H9 (cell line): ENCODE data around the gene SQOR. TPM values are rescaled to one million over a fixed set of nuclear protein-coding genes. Genes with fewer than 3 reads are reported as not detected.
A peak's percentile ranks its signal among the peaks of the same experiment; 100 is the strongest.

Experiments used
- DNase-seq: peaks from one replicate; pipeline ENCODE4 v3.0.0-alpha.2; 2017
- H2AFZ ChIP-seq: one replicate; pipeline ENCODE4 v1.6.1; 2013; ENCODE audit warnings: mild to moderate bottlenecking, low read length, control low read depth, moderate library complexity
- H2AK5ac ChIP-seq: 2 replicates; pipeline ENCODE4 v1.6.1; 2013; ENCODE audit warnings: low read length, control low read depth, mixed read lengths; ENCODE audit not compliant: insufficient read length
- H2BK120ac ChIP-seq: one replicate; pipeline ENCODE4 v1.6.1; 2013; ENCODE audit warnings: low read depth, mild to moderate bottlenecking, low read length, control low read depth, inconsistent platforms; ENCODE audit not compliant: poor library complexity, severe bottlenecking
- H2BK12ac ChIP-seq: 2 replicates; pipeline ENCODE4 v1.6.1; 2013; ENCODE audit warnings: low read length, control low read depth, mixed read lengths, low read depth; ENCODE audit not compliant: insufficient read length
- H2BK15ac ChIP-seq: 2 replicates; pipeline ENCODE4 v1.6.1; 2013; ENCODE audit warnings: low read depth, low read length, control low read depth
- H2BK20ac ChIP-seq: one replicate; pipeline ENCODE4 v1.6.1; 2013; ENCODE audit warnings: low read depth, mild to moderate bottlenecking, low read length, control low read depth, inconsistent platforms; ENCODE audit not compliant: poor library complexity, severe bottlenecking
- H2BK5ac ChIP-seq: 2 replicates; pipeline ENCODE4 v1.6.1; 2013; ENCODE audit warnings: low read length, control low read depth, mixed read lengths; ENCODE audit not compliant: insufficient read length
- H3K14ac ChIP-seq: 2 replicates; pipeline ENCODE4 v1.6.1; 2013; ENCODE audit warnings: low read length, control low read depth; ENCODE audit not compliant: insufficient read depth
- H3K18ac ChIP-seq: 2 replicates; pipeline ENCODE4 v1.6.1; 2013; ENCODE audit warnings: low read depth, mild to moderate bottlenecking, mixed read lengths, low read length, control low read depth; ENCODE audit not compliant: insufficient read length
- H3K23ac ChIP-seq: 2 replicates; pipeline ENCODE4 v1.6.1; 2013; ENCODE audit warnings: low read length, control low read depth, mixed read lengths, low read depth; ENCODE audit not compliant: insufficient read length
- H3K23me2 ChIP-seq: 2 replicates; pipeline ENCODE4 v1.6.1; 2013; ENCODE audit warnings: low read depth, mild to moderate bottlenecking, mixed read lengths, low read length, control low read depth; ENCODE audit not compliant: insufficient read length, poor library complexity, severe bottlenecking
- H3K27ac ChIP-seq: 2 replicates; pipeline ENCODE4 v1.5.1; 2013; ENCODE audit warnings: low read length, control low read depth, mixed read lengths, low read depth; ENCODE audit not compliant: insufficient read length
- H3K27me3 ChIP-seq: 2 replicates; pipeline ENCODE4 v1.6.1; 2013; ENCODE audit warnings: low read length, control low read depth, inconsistent platforms; ENCODE audit not compliant: insufficient read depth
- H3K4ac ChIP-seq: 2 replicates; pipeline ENCODE4 v1.6.1; 2013; ENCODE audit warnings: low read depth, mild to moderate bottlenecking, control low read depth, inconsistent platforms, low read length, moderate library complexity
- H3K4me1 ChIP-seq: 2 replicates; pipeline ENCODE4 v1.6.1; 2013; ENCODE audit warnings: low read length, control low read depth, inconsistent platforms; ENCODE audit not compliant: insufficient read depth
- H3K4me2 ChIP-seq: 2 replicates; pipeline ENCODE4 v1.6.1; 2013; ENCODE audit warnings: low read length, control low read depth, mixed read lengths; ENCODE audit not compliant: insufficient read length, insufficient read depth
- H3K56ac ChIP-seq: 2 replicates; pipeline ENCODE4 v1.6.1; 2013; ENCODE audit warnings: low read depth, mild to moderate bottlenecking, mixed read lengths, low read length, control low read depth; ENCODE audit not compliant: insufficient read length
- H3K79me1 ChIP-seq: 2 replicates; pipeline ENCODE4 v1.6.1; 2013; ENCODE audit warnings: low read depth, mild to moderate bottlenecking, moderate library complexity, low read length, control low read depth, inconsistent platforms; ENCODE audit not compliant: insufficient read depth, poor library complexity, severe bottlenecking
- H3K79me2 ChIP-seq: 2 replicates; pipeline ENCODE4 v1.6.1; 2013; ENCODE audit warnings: low read length, control low read depth, inconsistent platforms; ENCODE audit not compliant: insufficient read depth
- H3K9ac ChIP-seq: 2 replicates; pipeline ENCODE4 v1.6.1; 2013; ENCODE audit warnings: low read length, control low read depth, mixed read lengths; ENCODE audit not compliant: insufficient read length; ENCODE audit errors: extremely low read depth
- H3K9me3 ChIP-seq: one replicate; pipeline ENCODE4 v1.6.1; 2013; ENCODE audit warnings: low read depth, low read length, inconsistent platforms; ENCODE audit not compliant: control insufficient read depth
- H3T11ph ChIP-seq: one replicate; pipeline ENCODE4 v1.6.1; 2013; ENCODE audit warnings: mild to moderate bottlenecking, low read length, control low read depth, inconsistent platforms
- H4K20me1 ChIP-seq: one replicate; pipeline ENCODE4 v1.6.1; 2013; ENCODE audit not compliant: control insufficient read depth, insufficient read length, insufficient read depth
- H4K5ac ChIP-seq: 2 replicates; pipeline ENCODE4 v1.6.1; 2013; ENCODE audit warnings: low read depth, mild to moderate bottlenecking, mixed read lengths, low read length, control low read depth; ENCODE audit not compliant: insufficient read length
- H4K8ac ChIP-seq: replicated peaks from 2 replicates; pipeline ENCODE4 v1.6.1; 2013; ENCODE audit warnings: low read length, control low read depth, mixed read lengths, low read depth; ENCODE audit not compliant: insufficient read length
- H4K91ac ChIP-seq: 2 replicates; pipeline ENCODE4 v1.6.1; 2013; ENCODE audit warnings: low read depth, mild to moderate bottlenecking, moderate library complexity, mixed read lengths, low read length, control low read depth; ENCODE audit not compliant: insufficient read length
- H3K27ac Mint-ChIP-seq, 3 experiments: 2 replicates in 2 of 3; 3 replicates in 1 of 3; pipeline ENCODE4 v1.8.0; 2020 to 2021; ENCODE audit warnings: mixed read lengths in 3 of 3, mild to moderate bottlenecking in 1 of 3, moderate library complexity in 1 of 3
- H3K27me3 Mint-ChIP-seq: 2 replicates; pipeline ENCODE4 v1.8.0; 2021; ENCODE audit warnings: low read depth, mild to moderate bottlenecking, moderate library complexity, mixed read lengths
- H3K36me3 Mint-ChIP-seq, 3 experiments: 2 replicates in 2 of 3; 3 replicates in 1 of 3; pipeline ENCODE4 v1.8.0; 2020 to 2021; ENCODE audit warnings: low read depth in 3 of 3, mixed read lengths in 3 of 3; ENCODE audit not compliant: insufficient read depth in 1 of 3
- H3K4me1 Mint-ChIP-seq, 2 experiments: 2 replicates each; pipeline ENCODE4 v1.8.0; 2020; ENCODE audit warnings: mixed read lengths in 2 of 2
- H3K4me3 Mint-ChIP-seq, 2 experiments: 2 replicates in 1 of 2; 3 replicates in 1 of 2; pipeline ENCODE4 v1.8.0; 2020 to 2021; ENCODE audit warnings: mild to moderate bottlenecking in 2 of 2, mixed read lengths in 2 of 2, moderate library complexity in 1 of 2
- H3K9me3 Mint-ChIP-seq, 2 experiments: 2 replicates in 1 of 2; 3 replicates in 1 of 2; pipeline ENCODE4 v1.8.0; 2020; ENCODE audit warnings: mild to moderate bottlenecking in 2 of 2, mixed read lengths in 2 of 2, moderate library complexity in 1 of 2
- CTCF ChIP-seq: fragments of 200-600 bp; sonication (generic); conservative IDR thresholded peaks from 3 replicates; pipeline ENCODE4 v1.8.0; 2021; ENCODE audit warnings: antibody characterized with exemption, mild to moderate bottlenecking
- WGBS: extraction: QIAGEN DNeasy Blood & Tissue Kit; methylation state at CpG from one replicate; pipeline ENCODE4 v1.1.7; 2013; ENCODE audit warnings: missing lambda C conversion rate, low lambda C conversion rate, mixed read lengths; ENCODE audit not compliant: insufficient read length; ENCODE audit errors: extremely low coverage; 5-methylcytosine and 5-hydroxymethylcytosine counted together
- total RNA-seq: library from RNA; stranded (reverse); gene quantifications from 2 replicates; pipeline ENCODE4 v1.2.1, GENCODE V29; 2021

Gene SQOR
- total RNA-seq, 1 experiment from 2014 or later, result 0.17 TPM

- H3K9me3 Mint-ChIP-seq, result no peaks in the 10 kb centered on the region
- no peaks in the 10 kb centered on the region for H4K20me1 ChIP-seq
- H3K56ac ChIP-seq, result no peak overlapping the region
- H2BK12ac ChIP-seq, result no peak overlapping the region
- H4K91ac ChIP-seq, result no peak overlapping the region
- no peak overlapping the region for H2BK120ac ChIP-seq
- no peaks in the 10 kb centered on the region for H3K79me2 ChIP-seq
- H3K4me2 ChIP-seq, result no peak overlapping the region
- no peak overlapping the region for H3K18ac ChIP-seq
- no peak overlapping the region for H3K4ac ChIP-seq
- H2BK5ac ChIP-seq, result no peak overlapping the region
- no peak overlapping the region for H3K23ac ChIP-seq
- H3K4me1 Mint-ChIP-seq, result no peaks in the 10 kb centered on the region
- H3K27ac Mint-ChIP-seq, result no peak overlapping the region
- H3K4me3 Mint-ChIP-seq, result no peak overlapping the region
- H3K79me1 ChIP-seq, result no peaks in the 10 kb centered on the region
- no peak overlapping the region for H4K5ac ChIP-seq
- no peaks in the 10 kb centered on the region for H3K27me3 ChIP-seq
- H2BK20ac ChIP-seq, result no peak overlapping the region
- peak; percentile 65 for TF ChIP-seq CTCF
- no peak overlapping the region for H3K27ac ChIP-seq
- H4K8ac ChIP-seq, result no peak overlapping the region
- no peaks in the 10 kb centered on the region for H3K9me3 ChIP-seq
- H3K36me3 Mint-ChIP-seq, result peaks cover 0 to 13% (median 10%) of the 10 kb centered on the region in 3 experiments; a peak in 5 of 7 replicates
- H3T11ph ChIP-seq, result no peak overlapping the region
- no peak overlapping the region for H2BK15ac ChIP-seq
- H3K14ac ChIP-seq, result no peak overlapping the region
- no CpG with 5 or more reads among the region's 4 CpGs for WGBS
- no peak for DNase-seq
- H3K9ac ChIP-seq, result no peak overlapping the region
- peaks cover 2% of the 10 kb centered on the region; the same call in 1 of the 2 replicates for H3K27me3 Mint-ChIP-seq
- no peak overlapping the region for H2AFZ ChIP-seq
- H2AK5ac ChIP-seq, result no peak overlapping the region
- no peaks in the 10 kb centered on the region for H3K4me1 ChIP-seq
- no peaks in the 10 kb centered on the region for H3K23me2 ChIP-seq
These were observed 23.5 kb upstream of the SQOR start for GRCh38 chr15:45611305-45611704.
